Measurements from ENCODE around the gene XDH. TPM values are rescaled to one million over a fixed set of nuclear protein-coding genes. Genes with fewer than 3 reads are reported as not detected.

The XDH gene
- total RNA-seq, 1 experiment from 2014 or later = not detected

- no peak overlapping the region for H3K27ac ChIP-seq
- H3K4me3 ChIP-seq = no peak overlapping the region
- no peak for DNase-seq
- H3K27me3 ChIP-seq = peaks cover 6% of the 10 kb centered on the region; the same call in 1 of the 2 replicates
- no peaks in the 10 kb centered on the region for H3K36me3 ChIP-seq
- H3K4me1 ChIP-seq = no peaks in the 10 kb centered on the region
- H3K9me3 ChIP-seq (replicated peaks) = no peaks in the 10 kb centered on the region; the same call in 1 of the 2 replicates
Observed at GRCh38 chr2:31286961-31287550, 127.5 kb downstream of the XDH start.

GRCh38 chr2:31286230-31286629 lies 128.3 kb downstream of the XDH start:
- H3K9me3 ChIP-seq (replicated peaks) = no peaks in the 10 kb centered on the region
- no peak for DNase-seq
- H3K27ac ChIP-seq = no peak overlapping the region
- no peaks in the 10 kb centered on the region for H3K4me1 ChIP-seq
- H3K36me3 ChIP-seq = no peaks in the 10 kb centered on the region
- H3K27me3 ChIP-seq = peaks cover 6% of the 10 kb centered on the region; the same call in 1 of the 2 replicates
- no peak overlapping the region for H3K4me3 ChIP-seq

Other genes with a start within 250 kb of the XDH start
- gene CAPN14, start 197.2 kb downstream of the XDH start, total RNA-seq (2014; rRNA removed; shearing (Covaris generic)) = not detected in 2 replicates
- not detected in 2 replicates for gene EHD3, start 180.6 kb downstream of the XDH start, total RNA-seq (2014; rRNA removed; shearing (Covaris generic))
- 0.02 TPM in 1 of 2 replicates, not detected in the other for gene SRD5A2, start 166.2 kb upstream of the XDH start, total RNA-seq (2014; rRNA removed; shearing (Covaris generic))